GM12878 (cell line): ENCODE results near the gene BACE2.

ENCODE experiments used
- RCOR1 ChIP-seq: conservative IDR thresholded peaks from 2 replicates; pipeline ENCODE4 v1.6.1; 2012; ENCODE audit warnings: low read depth, low read length, improper control_type of control experiment
- RFX5 ChIP-seq: IDR thresholded peaks from 2 replicates; pipeline ENCODE4 v1.6.1; 2011; ENCODE audit warnings: low read depth, low read length, improper control_type of control experiment

- TF ChIP-seq RCOR1, result no peak
- no peak for TF ChIP-seq RFX5
Observed at GRCh38 chr21:41231060-41231459, 63.1 kb downstream of the BACE2 start.
